ENCODE results near the gene CUL2. TPM values are rescaled to one million over a fixed set of nuclear protein-coding genes. Genes with fewer than 3 reads are reported as not detected.

CUL2 gene
- total RNA-seq, 1 experiment from 2014 or later, result 68.0 TPM

DNA sequence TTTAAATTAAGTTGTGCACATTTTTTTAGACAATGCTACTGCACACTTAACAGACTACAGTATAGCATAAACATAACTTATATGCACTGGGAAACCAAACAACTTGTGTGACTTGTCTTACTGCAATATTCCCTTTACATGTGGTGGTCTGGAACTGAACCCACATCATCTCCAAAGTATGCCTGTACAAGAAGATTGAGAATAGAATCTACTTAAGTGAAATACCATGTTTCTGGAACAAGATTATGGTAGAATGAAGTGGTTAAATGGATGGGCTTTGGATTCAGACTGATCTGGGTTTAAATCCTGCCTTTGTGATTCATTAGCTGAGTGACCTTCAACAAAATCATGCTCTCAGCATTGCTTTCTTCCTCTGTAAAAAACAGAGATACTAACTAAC lies 30.7 kb downstream of the CUL2 start:
- peaks cover 38% of the 10 kb centered on the region for H3K36me3 Mint-ChIP-seq (ENCODE audit: insufficient read depth, unreplicated experiment)
- Histone ChIP-seq H3K9me3 (no peaks in the 10 kb centered on the region), H3K36me3 (ENCODE audit: control insufficient read depth, insufficient read depth, low read length) (no peaks in the 10 kb centered on the region; the same call in none of the 2 replicates), H3K4me1 (no peaks in the 10 kb centered on the region), H3K4me3 (ENCODE audit: low read depth, low read length) (no peak overlapping the region), H3K27me3 (replicated peaks; ENCODE audit: control insufficient read depth, insufficient read depth, low read length) (no peaks in the 10 kb centered on the region)
- intact Hi-C loops (cut with micrococcal nuclease; ENCODE audit: unreplicated experiment), result loop anchor here (10.0 kb wide), 1 partner anchor 65 kb away; no protein-coding TSS in a partner anchor
- H3K4me1 Mint-ChIP-seq (ENCODE audit: low read depth, unreplicated experiment), result peaks cover 6% of the 10 kb centered on the region
- no TSS peak for BruUV-seq (replicated peaks)
- POLR2A ChIA-PET, result no interaction called here
- TF ChIP-seq, protein P1, sequence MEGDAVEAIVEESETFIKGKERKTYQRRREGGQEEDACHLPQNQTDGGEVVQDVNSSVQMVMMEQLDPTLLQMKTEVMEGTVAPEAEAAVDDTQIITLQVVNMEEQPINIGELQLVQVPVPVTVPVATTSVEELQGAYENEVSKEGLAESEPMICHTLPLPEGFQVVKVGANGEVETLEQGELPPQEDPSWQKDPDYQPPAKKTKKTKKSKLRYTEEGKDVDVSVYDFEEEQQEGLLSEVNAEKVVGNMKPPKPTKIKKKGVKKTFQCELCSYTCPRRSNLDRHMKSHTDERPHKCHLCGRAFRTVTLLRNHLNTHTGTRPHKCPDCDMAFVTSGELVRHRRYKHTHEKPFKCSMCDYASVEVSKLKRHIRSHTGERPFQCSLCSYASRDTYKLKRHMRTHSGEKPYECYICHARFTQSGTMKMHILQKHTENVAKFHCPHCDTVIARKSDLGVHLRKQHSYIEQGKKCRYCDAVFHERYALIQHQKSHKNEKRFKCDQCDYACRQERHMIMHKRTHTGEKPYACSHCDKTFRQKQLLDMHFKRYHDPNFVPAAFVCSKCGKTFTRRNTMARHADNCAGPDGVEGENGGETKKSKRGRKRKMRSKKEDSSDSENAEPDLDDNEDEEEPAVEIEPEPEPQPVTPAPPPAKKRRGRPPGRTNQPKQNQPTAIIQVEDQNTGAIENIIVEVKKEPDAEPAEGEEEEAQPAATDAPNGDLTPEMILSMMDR (IDR thresholded peaks at IDR 0.05; ENCODE audit: insufficient read depth in 1 of 2, low read depth in 1 of 2, low read length in 1 of 2, severe bottlenecking in 1 of 2, unreplicated experiment in 1 of 2), result no peak
- no peak overlapping the region for H3K27ac Mint-ChIP-seq (ENCODE audit: unreplicated experiment)
- no peaks in the 10 kb centered on the region for H3K27me3 Mint-ChIP-seq (ENCODE audit: insufficient read depth, unreplicated experiment)
- H3K9me3 Mint-ChIP-seq (ENCODE audit: unreplicated experiment), result no peaks in the 10 kb centered on the region
- H3K4me3 Mint-ChIP-seq (ENCODE audit: unreplicated experiment), result no peak overlapping the region
- CTCF ChIA-PET, result no interaction called here
- no peak for DNase-seq

DNA sequence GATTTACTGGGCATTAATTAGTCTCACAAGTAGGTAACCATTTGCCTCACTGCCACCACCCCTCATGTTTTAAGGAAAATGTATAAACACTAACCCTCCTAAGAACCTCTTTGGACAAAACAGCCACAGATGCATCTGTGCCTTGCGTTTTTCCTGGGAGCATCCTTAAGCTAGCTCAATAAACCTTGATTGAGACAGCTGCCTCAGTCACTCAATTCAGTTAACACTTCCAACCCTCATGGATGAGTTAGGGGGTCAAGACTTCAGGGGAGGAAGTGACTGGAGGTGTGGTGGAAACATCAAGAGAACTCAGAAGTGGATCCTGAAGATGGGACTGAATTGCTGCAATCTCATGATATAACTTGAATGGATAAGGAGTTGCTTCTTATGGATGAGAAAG lies 31.5 kb downstream of the CUL2 start:
- BruUV-seq (replicated peaks), result no TSS peak
- no peaks in the 10 kb centered on the region for H3K27me3 ChIP-seq (replicated peaks; ENCODE audit: control insufficient read depth, insufficient read depth, low read length)
- no peak overlapping the region for H3K4me3 ChIP-seq (ENCODE audit: low read depth, low read length)
- Mint-ChIP-seq H3K9me3 (ENCODE audit: unreplicated experiment) (no peaks in the 10 kb centered on the region), H3K4me3 (ENCODE audit: unreplicated experiment) (no peak overlapping the region), H3K27ac (ENCODE audit: unreplicated experiment) (peak overlapping the region; percentile 10), H3K4me1 (ENCODE audit: low read depth, unreplicated experiment) (peaks cover 6% of the 10 kb centered on the region), H3K27me3 (ENCODE audit: insufficient read depth, unreplicated experiment) (no peaks in the 10 kb centered on the region), H3K36me3 (ENCODE audit: insufficient read depth, unreplicated experiment) (peaks cover 38% of the 10 kb centered on the region)
- TF ChIP-seq, protein P1 (IDR thresholded peaks at IDR 0.05; ENCODE audit: insufficient read depth in 1 of 2, low read depth in 1 of 2, low read length in 1 of 2, severe bottlenecking in 1 of 2, unreplicated experiment in 1 of 2), result no peak
- no peak for DNase-seq
- no peaks in the 10 kb centered on the region for H3K4me1 ChIP-seq
- no peaks in the 10 kb centered on the region; the same call in none of the 2 replicates for H3K36me3 ChIP-seq (ENCODE audit: control insufficient read depth, insufficient read depth, low read length)
- no peaks in the 10 kb centered on the region for H3K9me3 ChIP-seq
- intact Hi-C loops (cut with micrococcal nuclease; ENCODE audit: unreplicated experiment), result loop anchor here (10.0 kb wide), 1 partner anchor 64 kb away; no protein-coding TSS in a partner anchor
- POLR2A ChIA-PET, result no interaction called here
- CTCF ChIA-PET, result no interaction called here

DNA sequence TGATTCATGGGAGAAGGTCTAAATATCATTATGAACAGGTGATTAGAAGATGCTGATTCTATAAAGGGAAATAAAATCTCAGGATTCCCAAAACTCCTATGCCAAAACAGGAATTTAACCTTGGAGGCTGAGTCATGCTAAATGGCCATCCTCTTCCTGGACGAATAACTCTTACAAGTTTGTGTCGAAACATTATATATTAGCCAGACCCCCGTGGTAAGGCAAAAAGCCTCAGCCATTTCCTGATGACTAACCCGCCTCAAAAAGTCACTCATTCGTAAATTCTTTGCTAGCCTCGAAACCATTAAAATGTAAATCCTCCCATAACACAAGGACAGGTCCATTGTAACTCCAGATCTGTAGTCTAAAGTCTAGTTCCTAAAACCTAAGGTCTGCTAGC lies 32.0 kb downstream of the CUL2 start:
- no peak for DNase-seq
- intact Hi-C loops (cut with micrococcal nuclease; ENCODE audit: unreplicated experiment), result loop anchor here (10.0 kb wide), 1 partner anchor 63 kb away; no protein-coding TSS in a partner anchor
- Mint-ChIP-seq H3K36me3 (ENCODE audit: insufficient read depth, unreplicated experiment) (peaks cover 41% of the 10 kb centered on the region), H3K27ac (ENCODE audit: unreplicated experiment) (no peak overlapping the region), H3K9me3 (ENCODE audit: unreplicated experiment) (no peaks in the 10 kb centered on the region), H3K27me3 (ENCODE audit: insufficient read depth, unreplicated experiment) (no peaks in the 10 kb centered on the region), H3K4me3 (ENCODE audit: unreplicated experiment) (no peak overlapping the region), H3K4me1 (ENCODE audit: low read depth, unreplicated experiment) (peaks cover 6% of the 10 kb centered on the region)
- CTCF ChIA-PET, result no interaction called here
- no peaks in the 10 kb centered on the region for H3K9me3 ChIP-seq
- H3K4me1 ChIP-seq, result no peaks in the 10 kb centered on the region
- no peaks in the 10 kb centered on the region; the same call in 1 of the 2 replicates for H3K36me3 ChIP-seq (ENCODE audit: control insufficient read depth, insufficient read depth, low read length)
- BruUV-seq (replicated peaks), result no TSS peak
- no peak overlapping the region for H3K4me3 ChIP-seq (ENCODE audit: low read depth, low read length)
- TF ChIP-seq, protein P1 (IDR thresholded peaks at IDR 0.05; ENCODE audit: insufficient read depth in 1 of 2, low read depth in 1 of 2, low read length in 1 of 2, severe bottlenecking in 1 of 2, unreplicated experiment in 1 of 2), result no peak
- POLR2A ChIA-PET, result no interaction called here
- no peaks in the 10 kb centered on the region for H3K27me3 ChIP-seq (replicated peaks; ENCODE audit: control insufficient read depth, insufficient read depth, low read length)

Measured in Caco-2 (cell line).